Prostate gland (tissue), 2 donors: ENCODE data around the gene SLN. TPM values are rescaled to one million over a fixed set of nuclear protein-coding genes. Genes with fewer than 3 reads are reported as not detected.

ENCODE experiments used
- DNase-seq: peaks from one replicate; pipeline ENCODE4 v3.0.0-alpha.2; 2019; ENCODE audit warnings: low spot score
- H3K27ac ChIP-seq, 2 donors: fragments of 200-600 bp; sonication (generic); 2 replicates each; pipeline ENCODE4 v1.5.1; 2017 to 2019
- H3K27me3 ChIP-seq: fragments of 200-600 bp; sonication (generic); replicated peaks from 2 replicates; pipeline ENCODE4 v1.5.1; 2019; ENCODE audit not compliant: insufficient read depth
- H3K36me3 ChIP-seq, 2 donors: fragments of 200-600 bp; sonication (generic); 1 replicate in 1 of 2; 2 replicates in 1 of 2; pipeline versions ENCODE4 v1.5.1 to v1.8.1; 2017 to 2019
- H3K4me1 ChIP-seq: fragments of 200-600 bp; sonication (generic); replicated peaks from 2 replicates; pipeline ENCODE4 v1.5.1; 2019
- H3K4me3 ChIP-seq, 2 donors: fragments of 200-600 bp; sonication (generic); 2 replicates each; pipeline ENCODE4 v1.5.1; 2017 to 2019
- H3K9me3 ChIP-seq: fragments of 200-600 bp; sonication (generic); 2 replicates; pipeline ENCODE4 v1.5.1; 2017
- CTCF ChIP-seq, 4 experiments: fragments of 200-600 bp in 2 of 4; fragments of 450-650 bp in 2 of 4; sonication (generic) in 2 of 4; IDR thresholded peaks; 1 replicate in 3 of 4; 2 replicates in 1 of 4; pipeline ENCODE4 v1.5.1; 2016 to 2019; ENCODE audit warnings: antibody characterized with exemption in 4 of 4, mild to moderate bottlenecking in 2 of 4, moderate library complexity in 2 of 4
- POLR2A ChIP-seq: fragments of 450-650 bp; IDR thresholded peaks from one replicate; pipeline ENCODE4 v1.6.1; 2016; ENCODE audit warnings: antibody characterized with exemption, mild to moderate bottlenecking
- POLR2AphosphoS5 ChIP-seq: sonication (generic); formaldehyde crosslinking; IDR thresholded peaks from one replicate; pipeline ENCODE4 v1.6.1; 2017; ENCODE audit warnings: antibody characterized with exemption
- WGBS: methylation state at CpG from one replicate; pipeline ENCODE4 v1.1.5; 2018; 5-methylcytosine and 5-hydroxymethylcytosine counted together
- intact Hi-C: fragments of 100-400 bp; cut with DNase I; formaldehyde crosslinking; loops from one replicate; pipeline ENCODE4 v1.14.2; 2022
- total RNA-seq, 2 donors: library from RNA; depleted of rRNA; stranded (reverse); fragments of >200 nt; gene quantifications; one replicate each; pipeline ENCODE4 v1.1.0, GENCODE V29; 2016

SLN gene
- total RNA-seq, 2 donors from 2014 or later = 9.1 TPM; not detected in 1

DNA sequence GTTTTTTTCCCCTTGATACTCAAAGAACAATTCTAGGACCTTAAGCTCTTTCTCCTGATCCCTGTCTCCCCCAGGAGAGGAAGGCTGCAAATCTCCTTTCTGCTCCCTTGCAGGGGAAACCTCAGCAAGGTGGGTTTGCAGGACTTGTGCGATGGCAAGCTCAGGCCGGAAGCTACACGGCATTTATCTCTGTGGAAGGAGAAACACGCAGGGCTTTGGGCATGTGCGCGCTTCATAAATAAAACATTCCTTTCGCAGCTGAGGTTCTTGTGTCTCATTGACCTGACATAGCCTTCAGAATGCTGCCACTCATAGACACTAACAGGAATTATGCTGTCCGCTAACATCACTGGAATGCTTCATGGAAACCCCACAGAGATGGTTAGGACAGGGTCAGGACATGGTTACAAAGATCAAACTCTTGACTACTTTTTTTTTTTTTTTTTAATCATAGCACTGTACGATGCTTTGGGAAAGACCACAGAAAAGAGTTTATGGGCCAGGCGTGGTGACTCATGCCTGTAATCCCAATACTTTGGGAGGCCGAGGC lies 42.6 kb downstream of the SLN start:
- intact Hi-C loops = no loop called here
- Histone ChIP-seq H3K4me3 (no peak overlapping the region), H3K27me3 (no peaks in the 10 kb centered on the region), H3K27ac (no peak overlapping the region), H3K36me3 (no peaks in the 10 kb centered on the region), H3K4me1 (no peaks in the 10 kb centered on the region), H3K9me3 (no peaks in the 10 kb centered on the region)
- TF ChIP-seq POLR2AphosphoS5 (no peak), CTCF (IDR thresholded peaks at IDR 0.05) (no peak), POLR2A (no peak)
- DNase-seq = no peak
- 89% methylated on average over 11 of the region's 11 CpGs for WGBS

- 71% methylated on average over 8 of the region's 8 CpGs for WGBS
- H3K36me3 ChIP-seq = no peaks in the 10 kb centered on the region
- H3K4me1 ChIP-seq = no peaks in the 10 kb centered on the region
- intact Hi-C loops = no loop called here
- no peaks in the 10 kb centered on the region for H3K9me3 ChIP-seq
- H3K27me3 ChIP-seq = no peaks in the 10 kb centered on the region
- no peak overlapping the region for H3K4me3 ChIP-seq
- TF ChIP-seq CTCF (IDR thresholded peaks at IDR 0.05) (no peak), POLR2AphosphoS5 (no peak), POLR2A (no peak)
- H3K27ac ChIP-seq = no peak overlapping the region
- DNase-seq = no peak
Measured at GRCh38 chr11:107666911-107667613, 44.8 kb downstream of the SLN start.

DNA sequence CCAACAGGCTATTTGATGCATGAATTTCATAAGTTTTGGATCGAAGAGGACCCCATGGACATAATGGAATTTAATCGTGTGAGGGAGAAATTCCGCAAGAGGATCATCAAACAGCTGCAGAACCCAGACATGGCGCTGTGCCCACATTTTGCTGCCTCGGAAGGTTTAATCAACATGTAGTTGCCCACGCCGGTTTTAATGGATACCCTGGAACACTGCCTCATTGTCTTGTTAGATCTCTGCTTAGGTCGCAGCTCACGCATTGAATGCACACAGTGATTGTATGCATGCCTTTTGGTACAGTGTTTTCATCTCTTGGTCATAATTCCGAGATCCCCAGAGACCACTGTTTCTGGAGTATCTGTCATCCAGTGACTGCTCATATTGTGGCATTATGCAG lies 46.8 kb downstream of the SLN start:
- TF ChIP-seq POLR2A = no peak
- no peak for TF ChIP-seq POLR2AphosphoS5
- no peak for TF ChIP-seq CTCF (IDR thresholded peaks at IDR 0.05)
- intact Hi-C loops = no loop called here
- no peaks in the 10 kb centered on the region for H3K27me3 ChIP-seq
- DNase-seq = no peak
- H3K9me3 ChIP-seq = no peaks in the 10 kb centered on the region
- H3K27ac ChIP-seq = no peak overlapping the region
- no peak overlapping the region for H3K4me3 ChIP-seq
- H3K36me3 ChIP-seq = no peaks in the 10 kb centered on the region
- 30% methylated on average over 10 of the region's 10 CpGs for WGBS
- H3K4me1 ChIP-seq = no peaks in the 10 kb centered on the region

GRCh38 chr11:107661656-107662055 lies 50.2 kb downstream of the SLN start:
- 92% methylated on average over 1 of the region's 1 CpG for WGBS
- no peak for TF ChIP-seq CTCF (IDR thresholded peaks at IDR 0.05)
- TF ChIP-seq POLR2AphosphoS5 = no peak
- TF ChIP-seq POLR2A = no peak
- H3K9me3 ChIP-seq = no peaks in the 10 kb centered on the region
- H3K4me1 ChIP-seq = no peaks in the 10 kb centered on the region
- no peak overlapping the region for H3K4me3 ChIP-seq
- no peak for DNase-seq
- intact Hi-C loops = no loop called here
- no peak overlapping the region for H3K27ac ChIP-seq
- H3K36me3 ChIP-seq = no peaks in the 10 kb centered on the region
- no peaks in the 10 kb centered on the region for H3K27me3 ChIP-seq

DNA sequence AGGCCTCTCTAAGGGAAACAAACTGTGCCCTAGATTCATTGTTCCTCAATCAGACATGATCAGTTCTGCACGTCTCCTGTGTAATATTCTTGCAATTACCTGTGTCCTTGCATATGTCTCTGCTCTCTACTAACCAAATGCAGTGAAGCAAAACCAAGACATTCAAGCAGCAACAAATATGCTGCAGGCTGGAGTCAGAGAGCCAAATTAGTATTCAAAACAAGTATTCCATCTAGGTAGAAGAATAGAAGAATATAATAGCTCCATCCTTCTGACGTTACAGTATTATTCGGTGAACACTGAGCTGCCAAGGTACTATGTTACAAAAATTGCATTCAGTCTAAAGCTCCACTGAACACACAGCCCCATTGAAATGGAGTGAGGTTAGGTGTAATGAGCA lies 51.8 kb downstream of the SLN start:
- no peaks in the 10 kb centered on the region for H3K36me3 ChIP-seq
- TF ChIP-seq CTCF (IDR thresholded peaks at IDR 0.05) = no peak
- no peak for TF ChIP-seq POLR2AphosphoS5
- no peak for TF ChIP-seq POLR2A
- intact Hi-C loops = no loop called here
- H3K27ac ChIP-seq = no peak overlapping the region
- H3K4me3 ChIP-seq = no peak overlapping the region
- WGBS = 88% methylated on average over 3 of the region's 3 CpGs
- no peaks in the 10 kb centered on the region for H3K9me3 ChIP-seq
- no peak for DNase-seq
- H3K4me1 ChIP-seq = no peaks in the 10 kb centered on the region
- H3K27me3 ChIP-seq = no peaks in the 10 kb centered on the region
